Measurements from ENCODE around the gene APBA1.

DNA sequence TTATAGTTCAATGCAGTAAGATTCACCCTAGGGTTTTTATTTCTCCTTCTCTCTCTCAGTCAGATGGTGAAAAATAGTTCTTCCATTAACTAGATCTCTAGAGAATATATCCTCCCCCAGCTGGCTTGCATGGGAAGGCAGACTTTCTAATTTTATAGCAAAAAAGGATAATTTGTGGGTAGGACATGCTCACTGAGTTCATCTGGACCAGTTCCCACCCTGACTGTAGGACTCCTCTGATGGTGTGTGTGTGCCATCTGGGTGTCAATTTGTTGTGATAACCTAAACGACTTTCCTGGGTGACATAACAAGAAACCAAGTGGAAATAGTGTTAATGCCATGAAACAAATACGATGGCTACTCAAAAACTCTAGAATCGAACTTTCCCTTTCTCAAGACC is 44.9 kb downstream of the APBA1 start:
- TF ChIP-seq, protein P1, sequence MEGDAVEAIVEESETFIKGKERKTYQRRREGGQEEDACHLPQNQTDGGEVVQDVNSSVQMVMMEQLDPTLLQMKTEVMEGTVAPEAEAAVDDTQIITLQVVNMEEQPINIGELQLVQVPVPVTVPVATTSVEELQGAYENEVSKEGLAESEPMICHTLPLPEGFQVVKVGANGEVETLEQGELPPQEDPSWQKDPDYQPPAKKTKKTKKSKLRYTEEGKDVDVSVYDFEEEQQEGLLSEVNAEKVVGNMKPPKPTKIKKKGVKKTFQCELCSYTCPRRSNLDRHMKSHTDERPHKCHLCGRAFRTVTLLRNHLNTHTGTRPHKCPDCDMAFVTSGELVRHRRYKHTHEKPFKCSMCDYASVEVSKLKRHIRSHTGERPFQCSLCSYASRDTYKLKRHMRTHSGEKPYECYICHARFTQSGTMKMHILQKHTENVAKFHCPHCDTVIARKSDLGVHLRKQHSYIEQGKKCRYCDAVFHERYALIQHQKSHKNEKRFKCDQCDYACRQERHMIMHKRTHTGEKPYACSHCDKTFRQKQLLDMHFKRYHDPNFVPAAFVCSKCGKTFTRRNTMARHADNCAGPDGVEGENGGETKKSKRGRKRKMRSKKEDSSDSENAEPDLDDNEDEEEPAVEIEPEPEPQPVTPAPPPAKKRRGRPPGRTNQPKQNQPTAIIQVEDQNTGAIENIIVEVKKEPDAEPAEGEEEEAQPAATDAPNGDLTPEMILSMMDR (IDR thresholded peaks at IDR 0.05; ENCODE audit: insufficient read depth, low read length), result no peak
- TF ChIP-seq POLR2AphosphoS5 (IDR thresholded peaks at IDR 0.05; ENCODE audit: low read depth) (no peak), GABPA (IDR thresholded peaks at IDR 0.05; ENCODE audit: low read depth) (no peak)
